Activated naive CD4-positive, alpha-beta T cell (primary cell): ENCODE data around the gene PSME2.

ENCODE experiments used
- DNase-seq, 4 experiments: peaks; one replicate each; lab custom pipeline; 2025; lab: John Stamatoyannopoulos, UW

Gene PSME2

DNA sequence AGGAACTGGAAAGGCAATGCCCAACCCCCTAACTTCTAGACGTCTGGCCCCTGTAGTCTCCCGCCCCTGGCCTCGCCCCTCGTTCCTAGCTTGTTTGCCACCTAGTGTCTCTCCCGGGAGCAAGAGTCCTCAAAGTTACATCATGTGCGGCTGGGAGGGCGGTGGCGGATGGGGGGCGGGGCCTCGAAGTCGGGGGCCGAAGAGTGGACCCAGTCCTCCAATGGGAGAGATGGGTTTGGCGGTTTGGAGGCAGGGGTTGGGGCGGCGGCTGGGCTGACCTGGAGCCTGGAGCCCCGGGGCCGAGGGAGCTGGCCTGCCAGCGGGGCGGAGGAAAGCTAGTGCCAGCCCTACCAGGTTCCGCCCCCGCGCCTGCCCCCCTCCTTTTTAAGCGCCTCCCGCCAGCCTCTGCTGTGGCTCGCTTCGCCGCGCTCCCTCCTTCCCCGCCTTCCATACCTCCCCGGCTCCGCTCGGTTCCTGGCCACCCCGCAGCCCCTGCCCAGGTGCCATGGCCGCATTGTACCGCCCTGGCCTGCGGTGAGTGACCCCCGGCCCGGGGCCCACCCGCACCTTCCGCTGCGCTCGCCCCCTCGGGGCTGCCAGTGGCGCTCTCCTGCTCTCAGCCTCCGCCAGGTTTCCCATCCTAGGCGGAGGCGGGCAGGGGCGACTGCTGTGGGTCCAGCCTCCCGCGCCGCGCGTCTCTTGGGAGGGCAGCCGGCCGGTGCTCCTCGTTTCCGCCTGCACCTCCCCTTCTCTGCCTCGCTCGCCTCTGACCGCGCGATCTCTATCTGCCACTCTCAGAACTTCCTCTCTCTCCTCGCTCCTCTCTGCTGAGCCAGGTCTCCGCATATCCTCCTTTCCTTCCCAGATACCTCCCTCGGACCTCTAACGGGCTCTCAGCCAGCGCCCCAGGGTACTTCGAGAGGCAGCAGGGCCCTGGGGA, 52.2 kb downstream of the PSME2 start, which contains the start of gene PCK2:
Gene PCK2, plus strand, starts transcription at position 411 of the 940 bp plus-strand sequence. Its CDS starts 95 bp downstream, at position 506.
- DNase-seq: peak; percentile 41 to 72 (median 60)
